ENCODE measurements around the gene RRP1B. TPM values are rescaled to one million over a fixed set of nuclear protein-coding genes. Genes with fewer than 3 reads are reported as not detected.
A peak's percentile ranks its signal among the peaks of the same experiment; 100 is the strongest.

Gene RRP1B
- total RNA-seq, 2 donors from 2014 or later = 11.0 to 22.1 TPM

GRCh38 chr21:43618940-43619339 is 40.4 kb upstream of the RRP1B start:
- Histone ChIP-seq H3K4me3 (no peak overlapping the region), H3K27me3 (no peaks in the 10 kb centered on the region), H3K9me3 (no peaks in the 10 kb centered on the region), H3K36me3 (no peaks in the 10 kb centered on the region), H3K9ac (ENCODE audit: low read depth in 2 of 2, low read length in 2 of 2) (peak overlapping the region in 1 of 2 donors; percentile 68), H3K27ac (peak overlapping the region; percentile 84), H3K4me1 (peaks cover 6% of the 10 kb centered on the region)
- intact Hi-C loops (cut with DNase I) = no loop called here
- DNase-seq = peak; percentile 72
- TF ChIP-seq CTCF (IDR thresholded peaks at IDR 0.05) = no peak

DNA sequence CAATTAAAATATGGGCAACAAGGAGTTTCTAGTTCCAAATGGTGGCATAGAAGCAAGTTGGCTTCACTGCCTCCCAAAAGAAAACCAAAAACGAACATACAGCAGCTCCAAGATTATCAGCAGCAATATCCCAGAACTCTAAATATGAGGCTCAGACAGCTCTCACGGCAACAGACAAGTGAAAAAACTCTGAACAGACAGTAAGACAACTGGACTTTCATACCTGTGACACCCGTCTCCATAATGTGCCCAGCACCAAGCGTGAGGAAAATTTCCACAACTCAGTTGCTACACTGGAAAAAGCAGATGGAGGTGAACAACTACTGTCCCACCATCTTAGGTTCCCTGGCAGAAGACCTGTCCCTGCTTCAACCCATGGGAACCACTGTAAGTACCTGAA is 40.0 kb upstream of the RRP1B start:
- no peak for TF ChIP-seq CTCF (IDR thresholded peaks at IDR 0.05)
- Histone ChIP-seq H3K27ac (peak overlapping the region; percentile 84), H3K36me3 (no peaks in the 10 kb centered on the region), H3K9ac (ENCODE audit: low read depth in 2 of 2, low read length in 2 of 2) (peak overlapping the region in 1 of 2 donors; percentile 68), H3K4me3 (no peak overlapping the region), H3K27me3 (no peaks in the 10 kb centered on the region), H3K9me3 (no peaks in the 10 kb centered on the region), H3K4me1 (peaks cover 6% of the 10 kb centered on the region)
- intact Hi-C loops (cut with DNase I) = no loop called here
- peak; percentile 43 for DNase-seq

- peak overlapping the region; percentile 84 for H3K27ac ChIP-seq
- DNase-seq = no peak
- peak overlapping the region in 1 of 2 donors; percentile 68 for H3K9ac ChIP-seq (ENCODE audit: low read depth in 2 of 2, low read length in 2 of 2)
- no peaks in the 10 kb centered on the region for H3K9me3 ChIP-seq
- TF ChIP-seq CTCF (IDR thresholded peaks at IDR 0.05) = peak; percentile 27
- intact Hi-C loops (cut with DNase I) = no loop called here
- no peaks in the 10 kb centered on the region for H3K27me3 ChIP-seq
- no peak overlapping the region for H3K4me3 ChIP-seq
- no peaks in the 10 kb centered on the region for H3K36me3 ChIP-seq
- peaks cover 6% of the 10 kb centered on the region for H3K4me1 ChIP-seq
Measured at GRCh38 chr21:43619856-43620255, 39.5 kb upstream of the RRP1B start.

DNA sequence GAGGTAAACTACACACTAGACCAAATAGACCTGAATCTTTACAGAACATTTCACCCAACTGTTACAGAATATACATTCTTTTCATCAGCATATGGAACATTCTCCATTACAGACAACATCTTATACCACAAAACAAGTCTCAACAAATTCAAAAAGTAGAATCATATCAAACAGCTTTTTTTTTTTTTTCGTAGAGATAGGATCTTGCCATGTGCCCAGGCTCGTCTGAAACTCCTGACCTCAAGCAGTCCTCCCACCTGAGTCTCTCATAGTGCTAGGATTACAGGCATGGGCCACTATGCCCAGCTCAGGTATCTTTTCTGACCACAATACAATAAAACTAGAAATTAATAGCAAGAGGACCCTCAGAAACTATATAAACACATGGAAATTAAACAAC is 36.6 kb upstream of the RRP1B start:
- H3K9ac ChIP-seq (ENCODE audit: low read depth in 2 of 2, low read length in 2 of 2) = no peak overlapping the region
- DNase-seq = no peak
- no peaks in the 10 kb centered on the region for H3K9me3 ChIP-seq
- H3K27me3 ChIP-seq = no peaks in the 10 kb centered on the region
- no peak for TF ChIP-seq CTCF (IDR thresholded peaks at IDR 0.05)
- intact Hi-C loops (cut with DNase I) = no loop called here
- no peak overlapping the region for H3K27ac ChIP-seq
- H3K36me3 ChIP-seq = no peaks in the 10 kb centered on the region
- H3K4me1 ChIP-seq = peaks cover 6% of the 10 kb centered on the region
- no peak overlapping the region for H3K4me3 ChIP-seq

DNA sequence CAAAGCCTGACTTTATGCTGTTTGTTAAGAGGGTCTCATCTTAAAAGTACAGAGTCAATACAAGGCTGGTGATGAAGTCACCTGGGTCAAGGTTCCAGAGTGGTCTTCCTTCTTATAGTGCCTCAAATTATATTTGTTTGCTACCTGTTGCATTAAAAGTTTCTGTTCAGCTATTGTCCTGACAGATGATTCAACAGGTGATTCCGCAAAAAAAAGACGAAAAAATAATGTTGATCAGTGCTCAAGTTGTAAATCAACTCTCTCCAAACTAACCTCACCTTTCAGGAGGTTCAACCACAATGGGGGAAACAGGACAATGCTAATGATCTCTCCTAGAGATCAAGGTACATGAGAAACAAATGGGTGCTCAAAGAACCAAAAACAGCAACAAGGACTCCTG is 35.8 kb upstream of the RRP1B start:
- intact Hi-C loops (cut with DNase I) = no loop called here
- Histone ChIP-seq H3K36me3 (no peaks in the 10 kb centered on the region), H3K27ac (no peak overlapping the region), H3K9me3 (no peaks in the 10 kb centered on the region), H3K27me3 (no peaks in the 10 kb centered on the region), H3K9ac (ENCODE audit: low read depth in 2 of 2, low read length in 2 of 2) (no peak overlapping the region), H3K4me1 (peaks cover 6% of the 10 kb centered on the region), H3K4me3 (no peak overlapping the region)
- TF ChIP-seq CTCF (IDR thresholded peaks at IDR 0.05) = no peak
- DNase-seq = no peak

DNA sequence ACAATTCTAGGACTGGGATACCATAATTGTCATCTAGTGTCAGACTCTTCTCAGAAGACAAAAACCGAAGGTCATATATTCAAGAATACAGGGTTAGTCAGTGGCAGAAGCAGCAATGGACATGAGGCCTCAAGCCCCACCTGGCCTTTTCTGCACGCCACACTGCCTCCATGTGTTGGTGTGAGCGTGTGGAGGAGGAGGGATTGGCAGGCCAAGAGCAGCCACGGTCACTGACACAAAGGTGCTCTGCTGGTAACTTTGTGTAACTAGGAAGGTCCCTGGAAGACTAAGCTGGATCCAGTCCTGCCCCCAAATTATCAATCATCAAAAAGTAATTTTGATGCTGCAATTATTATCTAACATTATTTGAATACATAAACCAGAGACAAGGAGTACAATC is 35.0 kb upstream of the RRP1B start:
- H3K36me3 ChIP-seq = no peaks in the 10 kb centered on the region
- H3K9me3 ChIP-seq = no peaks in the 10 kb centered on the region
- no peak for TF ChIP-seq CTCF (IDR thresholded peaks at IDR 0.05)
- no peak overlapping the region for H3K4me3 ChIP-seq
- H3K27ac ChIP-seq = no peak overlapping the region
- peaks cover 5% of the 10 kb centered on the region for H3K4me1 ChIP-seq
- intact Hi-C loops (cut with DNase I) = no loop called here
- no peak for DNase-seq
- H3K27me3 ChIP-seq = no peaks in the 10 kb centered on the region
- H3K9ac ChIP-seq (ENCODE audit: low read depth in 2 of 2, low read length in 2 of 2) = no peak overlapping the region
